DOHH2 (cell line): ENCODE measurements around the gene IAPP.

Source experiments
- CTCF ChIP-seq: fragments of 200-600 bp; sonication (generic); IDR thresholded peaks from one replicate; pipeline ENCODE4 v1.5.1; 2014; ENCODE audit warnings: antibody characterized with exemption, mild to moderate bottlenecking, low read depth, low read length; ENCODE audit not compliant: poor library complexity, severe bottlenecking
- EZH2phosphoT487 ChIP-seq: fragments of 200-600 bp; sonication (generic); IDR thresholded peaks from 2 replicates; pipeline ENCODE4 v1.6.1; 2017; ENCODE audit warnings: borderline replicate concordance, mild to moderate bottlenecking, antibody characterized with exemption, low read length, moderate library complexity, mixed read lengths

- TF ChIP-seq CTCF: no peak
- TF ChIP-seq EZH2phosphoT487: no peak
Observed at GRCh38 chr12:21369141-21369980, 3.3 kb upstream of the IAPP start.
